NOMO-1 treated with DMSO at 0.1 percent for 48 hours (cell line): ENCODE data around the gene PIK3C2B.
"Not testable (repeated sequence)": the region's sequence is repeated elsewhere in the genome, so short reads cannot be mapped to it uniquely, and the experiment has no call there.

ENCODE experiments used
- DNase-seq: peaks from one replicate; lab custom pipeline; 2025; ENCODE audit not compliant: unreplicated experiment; lab: John Stamatoyannopoulos, UW

The PIK3C2B gene, protein sequence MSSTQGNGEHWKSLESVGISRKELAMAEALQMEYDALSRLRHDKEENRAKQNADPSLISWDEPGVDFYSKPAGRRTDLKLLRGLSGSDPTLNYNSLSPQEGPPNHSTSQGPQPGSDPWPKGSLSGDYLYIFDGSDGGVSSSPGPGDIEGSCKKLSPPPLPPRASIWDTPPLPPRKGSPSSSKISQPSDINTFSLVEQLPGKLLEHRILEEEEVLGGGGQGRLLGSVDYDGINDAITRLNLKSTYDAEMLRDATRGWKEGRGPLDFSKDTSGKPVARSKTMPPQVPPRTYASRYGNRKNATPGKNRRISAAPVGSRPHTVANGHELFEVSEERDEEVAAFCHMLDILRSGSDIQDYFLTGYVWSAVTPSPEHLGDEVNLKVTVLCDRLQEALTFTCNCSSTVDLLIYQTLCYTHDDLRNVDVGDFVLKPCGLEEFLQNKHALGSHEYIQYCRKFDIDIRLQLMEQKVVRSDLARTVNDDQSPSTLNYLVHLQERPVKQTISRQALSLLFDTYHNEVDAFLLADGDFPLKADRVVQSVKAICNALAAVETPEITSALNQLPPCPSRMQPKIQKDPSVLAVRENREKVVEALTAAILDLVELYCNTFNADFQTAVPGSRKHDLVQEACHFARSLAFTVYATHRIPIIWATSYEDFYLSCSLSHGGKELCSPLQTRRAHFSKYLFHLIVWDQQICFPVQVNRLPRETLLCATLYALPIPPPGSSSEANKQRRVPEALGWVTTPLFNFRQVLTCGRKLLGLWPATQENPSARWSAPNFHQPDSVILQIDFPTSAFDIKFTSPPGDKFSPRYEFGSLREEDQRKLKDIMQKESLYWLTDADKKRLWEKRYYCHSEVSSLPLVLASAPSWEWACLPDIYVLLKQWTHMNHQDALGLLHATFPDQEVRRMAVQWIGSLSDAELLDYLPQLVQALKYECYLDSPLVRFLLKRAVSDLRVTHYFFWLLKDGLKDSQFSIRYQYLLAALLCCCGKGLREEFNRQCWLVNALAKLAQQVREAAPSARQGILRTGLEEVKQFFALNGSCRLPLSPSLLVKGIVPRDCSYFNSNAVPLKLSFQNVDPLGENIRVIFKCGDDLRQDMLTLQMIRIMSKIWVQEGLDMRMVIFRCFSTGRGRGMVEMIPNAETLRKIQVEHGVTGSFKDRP (N-terminal part only)

GRCh38 chr1:204494281-204495077, at the start of gene PIK3C2B:
PIK3C2B (minus strand) TSS chr1:204494805; CDS start chr1:204469802, 25,003 bp downstream.
- peak; percentile 82 for DNase-seq

DNA sequence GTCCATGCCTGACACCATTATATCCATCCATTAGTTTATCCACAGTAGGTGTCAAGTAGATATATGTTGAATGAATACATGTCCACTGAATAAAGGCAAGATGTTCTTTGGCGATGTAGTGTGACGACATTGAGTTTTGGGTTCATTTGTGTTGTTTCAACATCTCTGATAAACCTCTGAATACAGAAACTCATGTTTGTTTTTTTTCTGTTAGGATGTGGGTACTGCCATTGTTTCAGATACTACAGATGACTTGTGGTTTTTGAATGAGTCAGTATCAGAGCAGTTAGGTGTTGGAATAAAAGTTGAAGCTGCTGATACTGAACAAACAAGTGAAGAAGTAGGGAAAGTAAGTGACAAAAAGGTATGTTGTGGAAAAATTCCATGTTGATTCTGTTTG, 49.7 kb upstream of the PIK3C2B start:
- peak; percentile 0 for DNase-seq

- no peak for DNase-seq
Measured at GRCh38 chr1:204541626-204542025, 47.0 kb upstream of the PIK3C2B start.

DNA sequence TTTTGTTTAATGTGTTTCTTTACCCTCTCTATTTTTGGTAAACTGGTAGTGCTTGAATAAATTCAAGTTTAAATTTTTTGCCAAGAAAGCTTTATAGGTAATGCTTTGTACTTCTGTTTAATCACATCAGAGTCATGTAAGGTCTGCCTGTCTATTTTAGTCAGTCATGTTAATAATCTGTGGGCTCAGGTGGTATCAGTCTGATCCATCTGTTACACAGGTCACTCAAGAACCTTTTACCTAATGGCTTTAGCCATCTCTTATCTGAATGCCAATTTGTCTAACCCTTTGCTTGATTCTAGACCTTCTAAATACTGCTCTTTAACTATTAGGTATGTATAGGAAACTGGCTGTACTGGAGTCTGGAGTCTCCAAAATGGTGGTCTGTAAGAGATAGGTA, 38.2 kb upstream of the PIK3C2B start:
- no peak for DNase-seq

DNA sequence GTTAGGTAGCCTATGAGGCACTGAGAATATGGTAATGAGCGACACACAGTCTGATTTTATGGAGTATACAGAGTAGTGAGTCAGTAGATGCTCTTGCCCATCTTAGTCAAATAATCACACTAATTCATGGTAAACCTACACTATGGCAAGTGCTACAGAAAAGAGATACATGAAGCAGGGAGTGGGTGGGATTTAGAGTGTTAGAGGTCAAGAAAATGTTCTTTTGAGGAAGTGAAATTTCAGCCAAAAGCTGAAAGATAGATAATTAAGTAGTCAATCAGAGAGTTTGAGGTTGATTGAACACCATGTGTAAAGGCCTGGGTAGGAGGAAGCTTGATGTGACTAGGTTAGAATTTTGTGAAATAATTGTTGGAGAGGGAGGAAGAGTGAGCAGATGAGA, 36.3 kb upstream of the PIK3C2B start:
- DNase-seq = peak; percentile 92

GRCh38 chr1:204529371-204529895, 34.8 kb upstream of the PIK3C2B start:
- no peak for DNase-seq

GRCh38 chr1:204528677-204529076, 34.1 kb upstream of the PIK3C2B start:
- no peak for DNase-seq

DNA sequence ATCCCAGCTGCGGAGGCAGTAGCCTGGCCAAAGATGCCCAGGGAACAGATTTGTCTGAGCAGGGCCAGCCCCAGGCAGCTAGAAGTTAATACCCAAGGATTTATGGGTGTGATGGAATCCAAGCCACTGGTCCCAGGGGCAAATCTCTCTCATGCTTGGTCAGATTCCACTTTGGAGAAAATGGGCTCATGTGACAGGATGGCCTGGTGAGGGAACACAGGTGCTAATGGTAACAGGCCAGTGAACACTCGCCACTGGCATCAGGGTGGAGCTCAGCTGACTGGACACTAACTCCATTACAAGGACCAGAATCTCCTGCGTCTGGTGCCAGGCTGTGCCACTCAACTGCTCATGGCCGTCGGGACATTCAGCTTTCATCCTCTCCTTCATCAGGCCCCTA, 33.6 kb upstream of the PIK3C2B start:
- no peak for DNase-seq

GRCh38 chr1:204524986-204525385, 30.4 kb upstream of the PIK3C2B start:
- no peak for DNase-seq

DNA sequence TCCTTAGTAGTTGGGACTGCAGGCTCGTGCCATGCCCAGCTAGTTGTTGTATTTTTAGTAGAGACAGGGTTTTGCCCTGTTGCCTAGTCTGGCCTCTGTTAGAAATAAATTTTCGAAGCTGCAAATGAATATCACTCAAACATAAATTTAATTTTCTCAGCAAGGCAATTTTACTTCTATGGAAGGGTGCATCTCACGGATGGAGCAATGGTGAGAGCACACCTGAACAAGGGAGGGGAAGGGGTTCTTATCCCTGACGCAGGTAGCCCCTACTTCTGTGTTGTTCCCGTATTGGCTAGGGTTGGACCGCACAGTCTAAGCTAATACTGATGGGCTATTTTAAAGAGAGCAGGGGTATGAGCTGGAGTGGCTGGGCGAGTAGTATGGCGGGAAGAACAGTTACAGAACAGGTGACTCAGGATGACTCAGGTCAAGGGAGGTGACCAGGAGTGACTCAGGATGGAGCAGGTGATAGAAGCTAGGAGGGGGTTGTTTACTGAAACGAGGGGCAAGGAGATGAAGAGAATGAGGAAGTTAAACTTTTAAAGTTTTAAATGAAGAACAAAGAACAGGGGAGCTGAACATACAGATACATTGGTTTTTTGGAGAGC, 29.1 kb upstream of the PIK3C2B start:
- DNase-seq = no peak

DNA sequence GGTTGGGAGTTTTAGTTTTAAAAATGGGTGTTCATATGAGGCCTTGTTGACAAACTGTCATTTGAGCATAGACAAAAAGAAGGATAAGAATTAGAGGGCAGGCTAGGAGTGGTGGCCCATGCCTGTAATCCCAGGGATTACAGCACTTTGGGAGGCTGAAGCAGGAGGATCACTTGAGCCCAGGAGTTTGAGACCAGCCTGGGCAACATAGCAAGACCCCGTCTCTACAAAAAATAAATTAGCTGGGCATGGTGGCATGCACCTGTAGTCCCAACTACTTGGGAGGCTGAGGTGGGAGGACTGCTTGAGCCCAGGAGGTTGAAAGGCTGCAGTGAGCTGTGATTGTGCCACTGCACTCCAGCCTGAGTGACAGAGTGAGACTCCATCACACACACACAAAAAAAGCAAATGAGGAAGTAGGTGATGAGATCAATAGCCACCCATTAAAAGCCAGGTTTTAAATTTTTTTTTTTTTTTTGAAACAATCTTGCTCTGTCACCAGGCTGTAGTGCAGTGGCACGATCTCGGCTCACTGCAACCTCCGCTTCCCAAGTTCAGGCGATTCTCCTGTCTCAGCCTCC, 27.4 kb upstream of the PIK3C2B start:
- DNase-seq = not testable (repeated sequence)

DNA sequence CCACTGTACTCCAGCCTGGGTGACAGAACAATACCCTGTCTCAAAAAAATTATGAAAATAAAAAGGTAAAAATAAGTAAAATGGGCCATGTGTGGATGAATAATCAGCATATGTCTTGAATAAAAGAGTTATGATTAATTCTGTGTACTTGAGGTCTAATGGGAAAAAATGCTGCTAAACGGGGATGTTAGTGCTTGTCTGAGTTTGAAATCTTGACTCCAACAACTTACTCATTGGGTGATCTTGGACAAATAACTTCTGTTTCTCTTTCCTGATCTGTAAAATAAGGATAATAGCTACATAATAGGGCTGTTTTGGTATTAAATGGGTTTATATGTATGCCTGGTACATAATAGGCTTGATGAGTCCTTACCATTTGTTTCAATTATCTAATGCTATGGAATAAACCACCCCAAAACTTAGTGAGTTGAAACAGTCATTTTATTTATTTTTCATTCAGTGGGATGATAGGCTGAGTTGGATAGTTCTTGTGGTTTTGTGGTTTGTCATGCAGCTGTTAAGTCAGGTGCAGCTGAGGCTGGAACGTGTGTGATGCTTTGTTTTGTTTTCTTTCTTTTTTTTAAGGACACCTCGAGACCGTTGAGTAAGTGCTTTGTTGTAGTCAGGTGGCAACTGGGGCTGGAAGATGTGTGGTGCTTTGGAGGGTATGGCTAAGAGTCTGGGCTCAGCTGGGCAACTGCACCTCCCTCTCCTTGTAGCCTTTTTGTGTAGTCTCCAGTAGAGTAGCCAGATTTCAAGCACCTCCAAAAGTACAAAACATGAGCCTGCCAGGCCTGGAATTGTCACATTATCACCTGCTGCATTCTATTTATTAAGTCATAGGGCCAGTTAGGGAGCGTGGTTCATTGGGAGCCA, 26.5 kb upstream of the PIK3C2B start:
- DNase-seq = peak; percentile 44

- not testable (repeated sequence) for DNase-seq
Measured at GRCh38 chr1:204517382-204517781, 22.8 kb upstream of the PIK3C2B start.

DNA sequence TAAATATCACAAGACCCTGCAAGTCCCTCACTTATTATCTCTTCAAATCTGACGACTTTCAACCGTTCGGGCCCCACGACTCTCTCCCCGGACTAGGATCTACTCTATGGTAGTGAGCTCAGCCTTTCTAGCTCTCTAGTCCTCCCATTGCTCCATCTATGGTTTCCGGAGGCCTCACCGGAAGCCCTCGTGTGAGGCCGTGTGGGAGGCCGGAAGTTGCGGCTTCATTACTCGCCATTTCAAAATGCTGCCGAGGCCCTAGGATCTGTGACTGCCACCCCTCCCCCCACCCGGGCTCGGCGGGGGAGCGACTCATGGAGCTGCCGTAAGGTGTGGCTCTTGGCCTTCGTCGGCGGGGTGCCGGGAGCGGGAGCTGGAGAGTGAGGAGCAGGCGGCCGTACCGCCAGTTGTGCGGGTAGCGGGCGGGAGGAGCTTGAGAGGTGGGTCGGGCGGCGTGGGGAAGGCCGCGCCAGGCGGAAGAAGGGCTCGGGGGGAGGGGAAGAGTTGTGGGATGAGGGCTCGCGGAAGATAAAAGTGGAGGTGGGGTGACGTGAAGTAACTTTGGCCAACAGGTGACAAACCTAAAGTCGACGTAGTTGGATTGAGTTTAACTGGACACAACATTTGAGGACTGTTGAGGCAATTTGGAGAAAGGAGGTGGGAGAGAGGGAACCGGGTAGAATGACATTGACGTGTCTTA, 21.7 kb upstream of the PIK3C2B start, which contains the start of gene MDM4:
TSS of gene MDM4 (plus strand) at position 227 of the 700 bp plus-strand sequence. CDS start 9,113 bp downstream, outside the sequence.
- DNase-seq = peak; percentile 97

DNA sequence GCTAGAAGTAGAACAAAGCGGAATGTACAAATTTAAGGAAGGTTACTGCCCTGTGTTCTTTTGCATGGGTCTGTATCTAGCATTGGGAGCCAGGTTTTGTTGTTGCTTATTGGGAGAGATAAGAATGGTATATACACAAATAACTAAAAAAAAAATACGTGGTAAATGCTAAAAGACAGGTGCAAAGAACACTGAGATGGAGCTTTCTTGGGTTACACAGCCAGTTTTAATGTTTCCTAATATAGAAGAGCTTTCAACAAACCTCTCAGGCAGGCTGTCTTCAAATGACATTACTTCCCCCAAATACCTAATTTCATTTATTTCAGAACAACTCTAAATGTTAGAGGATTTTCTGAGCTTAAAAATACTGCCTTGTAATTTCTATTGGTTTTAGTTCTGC, 20.2 kb upstream of the PIK3C2B start:
- no peak for DNase-seq

DNA sequence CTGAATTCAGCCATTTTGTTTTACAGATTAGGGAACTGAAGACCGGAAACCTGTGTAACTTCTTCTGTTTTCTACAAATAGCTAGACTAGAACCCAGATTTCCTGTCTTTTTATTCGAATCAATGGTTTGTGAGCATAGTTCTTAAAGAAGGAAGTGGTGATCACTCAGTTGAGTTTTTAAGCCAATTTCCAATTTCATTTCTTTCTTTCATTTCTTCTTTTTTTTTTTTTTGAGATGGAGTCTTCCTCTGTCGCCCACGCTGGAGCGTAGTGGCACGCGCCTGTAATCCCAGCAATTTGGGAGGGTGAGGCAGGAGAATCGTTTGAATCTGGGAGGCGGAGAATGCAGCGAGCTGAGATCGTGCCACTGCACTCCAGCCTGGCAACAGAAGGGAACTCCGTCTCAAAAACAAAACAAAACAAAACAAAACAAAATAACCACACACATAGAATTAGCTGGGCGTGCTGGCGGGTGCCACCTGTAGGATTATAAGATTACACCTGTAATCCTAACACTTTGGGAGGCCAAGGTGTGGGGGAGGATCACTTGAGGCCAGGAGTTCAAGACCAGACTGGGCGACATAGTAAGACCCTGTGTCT, 18.6 kb upstream of the PIK3C2B start:
- DNase-seq = peak; percentile 97

- no peak for DNase-seq
Measured at GRCh38 chr1:204511366-204511765, 16.8 kb upstream of the PIK3C2B start.
